HAP-1 (cell line): ENCODE data around the gene SERPINB6.
A peak's percentile ranks its signal among the peaks of the same experiment; 100 is the strongest.
"Not testable (repeated sequence)": the region's sequence is repeated elsewhere in the genome, so short reads cannot be mapped to it uniquely, and the experiment has no call there.

Source experiments
- DNase-seq, 2 experiments: peaks; one replicate each; pipeline ENCODE4 v3.0.0-alpha.2; 2016 to 2020; ENCODE audit warnings: low spot score in 2 of 2
- H3K27me3 ChIP-seq: fragments of 250-450 bp; sonication (Bioruptor Pico); 2 replicates; pipeline ENCODE4 v1.5.1; 2020; ENCODE audit warnings: low read depth, mild to moderate bottlenecking, moderate library complexity
- H3K36me3 ChIP-seq: fragments of 250-450 bp; sonication (Bioruptor Pico); replicated peaks from 2 replicates; pipeline ENCODE4 v1.5.1; 2020; ENCODE audit warnings: mild to moderate bottlenecking
- H3K4me1 ChIP-seq: fragments of 250-450 bp; sonication (Bioruptor Pico); 2 replicates; pipeline ENCODE4 v1.5.1; 2020; ENCODE audit warnings: mild to moderate bottlenecking
- H3K4me3 ChIP-seq: fragments of 250-450 bp; sonication (Bioruptor Pico); 2 replicates; pipeline ENCODE4 v1.5.1; 2020; ENCODE audit warnings: mild to moderate bottlenecking, moderate library complexity
- H3K9me3 ChIP-seq: fragments of 250-450 bp; sonication (Bioruptor Pico); 2 replicates; pipeline ENCODE4 v1.5.1; 2020; ENCODE audit warnings: mild to moderate bottlenecking, moderate library complexity
- in situ Hi-C: fragments of 300-500 bp; cut with MboI; formaldehyde crosslinking; loops from 3 replicates; pipeline ENCODE4 v1.14.3; 2020; ENCODE audit warnings: low sequenced_read_pairs, inconsistent platforms, mixed read lengths

The SERPINB6 gene

GRCh38 chr6:2977799-2978590 lies 6.6 kb upstream of the SERPINB6 start:
- H3K9me3 ChIP-seq = no peaks in the 10 kb centered on the region
- H3K36me3 ChIP-seq = no peaks in the 10 kb centered on the region
- no peak overlapping the region for H3K4me3 ChIP-seq
- no peaks in the 10 kb centered on the region for H3K27me3 ChIP-seq
- in situ Hi-C loops = loop anchor here (25.0 kb wide), 1 partner anchor 1034 kb away; a partner anchor contains a TSS
- H3K4me1 ChIP-seq = no peaks in the 10 kb centered on the region
- DNase-seq = no peak

DNA sequence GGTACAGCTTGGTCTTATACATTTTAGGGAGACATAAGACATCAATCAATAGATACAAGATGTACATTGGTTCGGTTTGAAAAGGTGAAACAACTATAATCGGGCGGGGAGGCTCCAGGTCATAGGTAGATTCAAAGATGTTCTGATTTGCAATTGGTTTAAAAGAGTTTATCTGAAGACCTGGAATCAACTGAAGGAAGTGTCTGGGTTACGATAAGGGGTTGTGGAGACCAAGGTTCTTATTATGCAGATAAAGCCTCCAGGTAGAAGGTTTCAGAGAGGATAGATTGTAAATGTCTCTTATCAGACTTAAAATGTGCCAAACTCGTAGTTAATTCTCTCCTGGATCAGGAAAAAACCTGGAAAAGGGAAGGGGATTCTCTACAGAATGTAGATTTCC lies 5.9 kb upstream of the SERPINB6 start:
- H3K27me3 ChIP-seq = no peaks in the 10 kb centered on the region
- H3K36me3 ChIP-seq = no peaks in the 10 kb centered on the region
- H3K4me1 ChIP-seq = peaks cover 2% of the 10 kb centered on the region
- no peak for DNase-seq
- in situ Hi-C loops = loop anchor here (25.0 kb wide), 1 partner anchor 1035 kb away; a partner anchor contains a TSS
- H3K9me3 ChIP-seq = no peaks in the 10 kb centered on the region
- no peak overlapping the region for H3K4me3 ChIP-seq

DNA sequence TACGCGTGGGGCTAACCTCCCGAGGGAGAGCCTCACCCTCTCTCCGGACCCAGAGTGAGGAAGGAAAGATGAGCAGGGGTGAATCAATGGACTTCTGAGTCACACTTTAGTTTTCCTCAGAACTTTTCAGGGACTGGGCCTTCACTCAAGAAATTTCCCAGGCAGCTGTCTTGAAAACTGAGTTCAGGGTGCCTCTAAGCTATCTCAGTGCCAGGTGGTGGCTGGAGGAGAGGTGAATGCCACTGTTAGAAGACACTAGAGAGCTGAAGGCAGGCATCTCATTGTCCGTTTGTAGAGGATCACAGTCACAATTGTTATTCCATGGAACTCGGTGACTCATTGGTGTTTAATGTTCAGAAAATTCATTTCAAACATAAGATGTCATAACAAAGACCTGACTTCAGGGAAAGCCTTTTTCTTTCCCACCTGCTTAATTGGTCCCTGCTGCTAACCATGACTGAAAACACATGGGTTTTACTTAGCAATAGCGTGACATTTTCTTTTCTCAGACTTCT lies 5.3 kb upstream of the SERPINB6 start:
- in situ Hi-C loops = loop anchor here (25.0 kb wide), 1 partner anchor 1036 kb away; a partner anchor contains a TSS
- no peaks in the 10 kb centered on the region for H3K27me3 ChIP-seq
- no peaks in the 10 kb centered on the region for H3K9me3 ChIP-seq
- no peak for DNase-seq
- H3K36me3 ChIP-seq = no peaks in the 10 kb centered on the region
- peaks cover 4% of the 10 kb centered on the region for H3K4me1 ChIP-seq
- no peak overlapping the region for H3K4me3 ChIP-seq

DNA sequence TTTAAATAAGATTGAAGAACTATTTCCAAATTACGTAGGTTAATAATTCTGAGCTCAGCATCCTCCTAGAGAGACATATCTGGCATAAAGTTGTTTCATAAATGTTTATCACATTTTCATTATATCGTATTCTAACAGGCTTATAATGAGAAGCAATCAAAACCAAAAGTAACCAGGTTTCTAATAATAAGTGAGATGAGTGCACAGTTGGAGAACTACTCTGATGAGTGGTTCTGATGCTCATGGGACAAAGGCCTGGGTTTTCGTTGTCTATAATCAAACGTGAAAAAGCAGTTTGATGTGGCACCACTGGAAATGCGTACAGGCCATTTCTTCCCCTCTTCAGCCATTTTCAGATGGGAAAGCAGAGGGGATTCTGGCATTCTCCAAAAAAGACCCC lies 4.7 kb upstream of the SERPINB6 start:
- H3K4me1 ChIP-seq = peaks cover 4% of the 10 kb centered on the region
- in situ Hi-C loops = loop anchor here (25.0 kb wide), 1 partner anchor 1036 kb away; a partner anchor contains a TSS
- H3K4me3 ChIP-seq = no peak overlapping the region
- no peaks in the 10 kb centered on the region for H3K27me3 ChIP-seq
- H3K36me3 ChIP-seq = no peaks in the 10 kb centered on the region
- no peaks in the 10 kb centered on the region for H3K9me3 ChIP-seq
- DNase-seq = no peak

GRCh38 chr6:2973676-2974075 lies 2.3 kb upstream of the SERPINB6 start:
- H3K36me3 ChIP-seq = no peaks in the 10 kb centered on the region
- peaks cover 9% of the 10 kb centered on the region for H3K4me1 ChIP-seq
- no peak overlapping the region for H3K4me3 ChIP-seq
- H3K9me3 ChIP-seq = no peaks in the 10 kb centered on the region
- no peaks in the 10 kb centered on the region for H3K27me3 ChIP-seq
- no peak for DNase-seq
- in situ Hi-C loops = no loop called here

- in situ Hi-C loops, H3K9me3 ChIP-seq, DNase-seq, H3K4me3 ChIP-seq, H3K36me3 ChIP-seq, H3K4me1 ChIP-seq, H3K27me3 ChIP-seq: not testable (repeated sequence)
Observed at GRCh38 chr6:2973180-2973579, 1.8 kb upstream of the SERPINB6 start.

- H3K9me3 ChIP-seq, H3K4me3 ChIP-seq, H3K27me3 ChIP-seq, in situ Hi-C loops, H3K36me3 ChIP-seq, H3K4me1 ChIP-seq, DNase-seq: not testable (repeated sequence)
Observed at GRCh38 chr6:2972685-2973084, 1.3 kb upstream of the SERPINB6 start.

GRCh38 chr6:2972219-2972487 lies 786 bp upstream of the SERPINB6 start:
- H3K4me3 ChIP-seq, H3K36me3 ChIP-seq, DNase-seq, H3K9me3 ChIP-seq, H3K27me3 ChIP-seq, in situ Hi-C loops: not testable (repeated sequence)
- H3K4me1 ChIP-seq = peaks cover 15% of the 10 kb centered on the region

DNA sequence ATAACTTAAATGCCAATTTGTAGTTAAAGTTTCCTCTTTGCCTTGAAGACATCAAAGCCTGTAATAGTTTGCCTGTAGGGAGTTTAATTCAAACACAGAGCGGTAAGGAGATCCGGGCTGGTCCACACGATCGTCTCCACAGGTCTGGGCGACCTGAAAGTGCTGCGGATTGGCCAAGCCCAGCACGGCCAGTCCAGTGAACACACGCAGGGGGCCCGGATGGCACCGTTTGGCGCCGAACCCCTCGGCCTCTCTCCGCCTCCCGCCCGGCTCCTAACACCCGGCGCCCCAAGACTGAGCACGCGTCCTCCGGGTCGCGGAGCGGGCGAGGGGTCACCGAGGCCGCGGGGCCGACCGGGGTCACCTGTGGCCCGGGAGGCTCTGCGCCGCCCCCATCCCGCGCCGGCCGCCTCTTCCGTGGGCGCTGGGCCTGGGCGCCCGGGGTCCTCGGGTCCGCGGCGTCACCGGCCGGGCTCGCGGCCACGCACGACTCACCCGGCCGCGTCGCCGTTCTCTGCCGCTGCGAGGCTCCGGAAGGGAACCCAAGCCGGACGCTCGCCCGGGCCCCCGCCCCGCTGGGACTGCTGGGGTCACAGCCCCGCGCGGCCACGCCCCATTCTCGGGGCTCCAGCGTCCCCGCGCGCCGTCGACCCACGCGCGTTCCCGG lies 481 bp downstream of the SERPINB6 start:
- Histone ChIP-seq H3K9me3 (no peaks in the 10 kb centered on the region), H3K4me1 (peaks cover 15% of the 10 kb centered on the region), H3K27me3 (no peaks in the 10 kb centered on the region), H3K36me3 (no peaks in the 10 kb centered on the region), H3K4me3 (peak overlapping the region; percentile 41)
- in situ Hi-C loops = no loop called here
- peak; percentile 48 to 65 for DNase-seq

GRCh38 chr6:2970034-2970685 lies 1.2 kb downstream of the SERPINB6 start:
- peak overlapping the region; percentile 41 for H3K4me3 ChIP-seq
- DNase-seq = peak; percentile 42 to 60
- H3K4me1 ChIP-seq = peaks cover 15% of the 10 kb centered on the region
- no peaks in the 10 kb centered on the region for H3K36me3 ChIP-seq
- no peaks in the 10 kb centered on the region for H3K27me3 ChIP-seq
- in situ Hi-C loops = no loop called here
- no peaks in the 10 kb centered on the region for H3K9me3 ChIP-seq

- no peak for DNase-seq
- Histone ChIP-seq H3K4me1 (peaks cover 15% of the 10 kb centered on the region), H3K36me3 (no peaks in the 10 kb centered on the region), H3K27me3 (no peaks in the 10 kb centered on the region), H3K4me3 (no peak overlapping the region), H3K9me3 (no peaks in the 10 kb centered on the region)
- in situ Hi-C loops = no loop called here
Observed at GRCh38 chr6:2969549-2969948, 1.8 kb downstream of the SERPINB6 start.

- in situ Hi-C loops = no loop called here
Observed at GRCh38 chr6:2968600-2969135, 2.7 kb downstream of the SERPINB6 start.

GRCh38 chr6:2967936-2968335 lies 3.4 kb downstream of the SERPINB6 start:
- Histone ChIP-seq H3K27me3 (no peaks in the 10 kb centered on the region), H3K36me3 (no peaks in the 10 kb centered on the region), H3K4me3 (no peak overlapping the region), H3K4me1 (peaks cover 19% of the 10 kb centered on the region), H3K9me3 (no peaks in the 10 kb centered on the region)
- in situ Hi-C loops = no loop called here
- no peak for DNase-seq

More at GRCh38 chr6:2968600-2969135, 2.7 kb downstream of the SERPINB6 start:
- Histone ChIP-seq H3K4me1 (peaks cover 15% of the 10 kb centered on the region), H3K9me3 (no peaks in the 10 kb centered on the region), H3K27me3 (no peaks in the 10 kb centered on the region), H3K4me3 (no peak overlapping the region), H3K36me3 (no peaks in the 10 kb centered on the region)
- no peak for DNase-seq

DNA sequence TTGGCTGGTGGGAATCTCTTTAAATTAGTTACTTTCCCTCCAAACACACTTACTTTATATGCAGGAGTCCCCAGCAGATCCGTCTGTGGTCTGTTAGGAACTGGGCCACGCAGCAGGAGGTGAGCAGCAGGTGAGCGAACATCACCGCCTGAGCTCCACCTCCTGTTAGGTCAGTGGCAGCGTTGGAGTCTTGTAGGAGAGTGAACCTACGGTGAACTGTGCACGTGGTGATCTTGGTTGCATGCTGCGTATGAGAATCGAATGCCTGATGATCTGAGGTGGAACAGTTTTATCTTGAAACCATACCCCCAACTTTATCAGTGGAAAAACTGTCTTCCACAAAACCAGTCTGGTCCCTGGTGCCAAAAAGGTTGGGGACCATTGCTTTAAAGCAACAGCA lies 5.0 kb downstream of the SERPINB6 start:
- in situ Hi-C loops = no loop called here

More for the DNA sequence above, 5.0 kb downstream of the SERPINB6 start:
- Histone ChIP-seq H3K9me3 (no peaks in the 10 kb centered on the region), H3K4me3 (no peak overlapping the region), H3K27me3 (no peaks in the 10 kb centered on the region), H3K36me3 (no peaks in the 10 kb centered on the region; the same call in 1 of the 2 replicates), H3K4me1 (peaks cover 31% of the 10 kb centered on the region)
- DNase-seq = no peak
